GM21381 (cell line): Measurements from ENCODE around the gene PEX11B.

Source experiments
- ATAC-seq: cut with Tn5 transposase; IDR thresholded peaks from one replicate; pipeline ENCODE4 v1.9.1; 2021; ENCODE audit warnings: mild to moderate bottlenecking, moderate library complexity; ENCODE audit not compliant: unreplicated experiment

Gene PEX11B

GRCh38 chr1:145877923-145878486 is 40.5 kb downstream of the PEX11B start:
- no peak for ATAC-seq

DNA sequence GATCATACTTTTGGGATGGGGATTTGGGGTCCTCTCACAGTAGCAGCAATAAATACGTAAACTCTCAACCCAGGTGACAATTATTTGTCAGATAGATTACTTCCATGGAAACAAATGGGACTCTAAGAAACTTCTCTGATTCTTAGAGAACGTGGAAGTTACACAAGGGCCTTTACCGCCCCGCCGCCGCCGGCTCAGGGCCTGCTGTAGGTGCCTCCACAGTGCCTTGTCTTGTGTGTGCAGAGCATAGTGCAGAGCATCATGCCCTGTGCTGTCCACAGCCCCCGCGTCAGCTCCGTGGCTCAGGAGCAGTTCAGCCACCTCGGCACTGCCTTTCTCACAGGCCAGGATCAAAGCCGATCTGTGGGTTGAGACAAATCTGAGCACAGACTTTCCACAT is 43.9 kb downstream of the PEX11B start:
- no peak for ATAC-seq

DNA sequence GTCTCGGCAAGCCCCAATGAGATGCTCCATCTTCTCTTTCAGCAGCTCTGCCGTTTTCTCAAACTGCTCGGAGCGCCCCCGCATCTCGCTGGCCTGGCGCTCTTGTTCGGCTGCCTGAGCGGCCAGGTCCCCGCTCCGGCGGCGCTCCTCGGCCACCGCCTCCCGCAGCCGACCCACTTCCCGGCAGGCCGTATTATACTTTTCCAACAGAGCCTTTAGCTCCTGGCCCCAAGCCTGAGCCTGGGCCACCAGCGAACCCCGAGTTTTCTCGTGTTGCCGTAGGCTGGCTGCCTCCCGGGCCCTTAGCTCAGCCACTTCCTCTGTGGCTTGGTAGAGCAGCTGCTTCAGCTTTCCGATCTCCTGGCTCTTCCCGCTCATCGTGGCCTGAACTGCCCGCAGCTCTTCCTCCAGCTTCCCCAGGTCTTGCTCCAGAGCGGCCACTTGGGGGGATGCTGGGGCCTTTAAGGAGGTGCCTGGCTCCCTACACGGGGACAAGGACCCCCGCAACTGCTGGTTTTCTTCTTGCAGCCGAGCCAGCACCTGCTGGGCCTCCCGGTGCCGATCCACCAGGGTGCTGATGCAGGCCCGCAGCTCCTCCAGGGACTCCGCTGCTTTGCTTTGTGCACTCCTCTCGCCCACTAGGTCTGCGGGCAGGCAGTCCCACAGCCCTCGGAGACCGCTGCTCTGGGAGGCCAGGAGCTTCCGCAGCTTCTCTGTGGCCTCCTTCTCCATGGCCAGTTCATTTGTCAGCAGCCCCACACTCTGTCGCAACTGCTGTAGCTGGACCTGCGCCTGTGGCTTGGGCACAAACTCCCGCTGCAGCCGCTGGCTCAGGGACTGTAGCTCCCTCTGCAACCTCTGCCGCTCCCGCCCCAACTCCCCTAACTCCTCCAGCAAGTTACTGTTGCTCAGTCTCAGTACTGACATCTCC is 46.3 kb downstream of the PEX11B start:
- ATAC-seq: no peak

DNA sequence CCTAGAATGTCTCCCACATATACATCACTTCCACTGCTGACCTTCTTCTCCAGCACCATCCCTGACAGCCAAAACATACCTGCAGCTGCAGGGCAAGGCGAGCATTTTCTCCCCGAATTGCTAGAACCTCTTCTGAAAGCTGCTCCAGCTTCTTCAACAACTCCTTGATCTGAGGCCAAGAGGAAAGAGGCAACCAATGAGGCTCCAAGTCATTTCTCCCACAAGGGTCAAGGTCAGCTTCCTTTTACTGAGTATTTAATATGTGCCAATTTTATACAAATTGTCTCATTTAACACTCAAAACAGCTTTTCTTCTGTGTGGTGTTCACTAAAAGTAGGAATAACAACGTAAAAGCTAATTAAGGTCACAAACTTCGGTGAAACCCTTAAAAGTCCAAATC is 50.3 kb downstream of the PEX11B start:
- no peak for ATAC-seq

GRCh38 chr1:145863282-145864018 is 55.1 kb downstream of the PEX11B start:
- ATAC-seq: no peak
